Measurements from ENCODE around the gene MAML2. TPM values are rescaled to one million over a fixed set of nuclear protein-coding genes. Genes with fewer than 3 reads are reported as not detected.
A peak's percentile ranks its signal among the peaks of the same experiment; 100 is the strongest.

The MAML2 gene
- total RNA-seq, 3 donors from 2014 or later: 45.6 to 82.8 (median 68.2) TPM

DNA sequence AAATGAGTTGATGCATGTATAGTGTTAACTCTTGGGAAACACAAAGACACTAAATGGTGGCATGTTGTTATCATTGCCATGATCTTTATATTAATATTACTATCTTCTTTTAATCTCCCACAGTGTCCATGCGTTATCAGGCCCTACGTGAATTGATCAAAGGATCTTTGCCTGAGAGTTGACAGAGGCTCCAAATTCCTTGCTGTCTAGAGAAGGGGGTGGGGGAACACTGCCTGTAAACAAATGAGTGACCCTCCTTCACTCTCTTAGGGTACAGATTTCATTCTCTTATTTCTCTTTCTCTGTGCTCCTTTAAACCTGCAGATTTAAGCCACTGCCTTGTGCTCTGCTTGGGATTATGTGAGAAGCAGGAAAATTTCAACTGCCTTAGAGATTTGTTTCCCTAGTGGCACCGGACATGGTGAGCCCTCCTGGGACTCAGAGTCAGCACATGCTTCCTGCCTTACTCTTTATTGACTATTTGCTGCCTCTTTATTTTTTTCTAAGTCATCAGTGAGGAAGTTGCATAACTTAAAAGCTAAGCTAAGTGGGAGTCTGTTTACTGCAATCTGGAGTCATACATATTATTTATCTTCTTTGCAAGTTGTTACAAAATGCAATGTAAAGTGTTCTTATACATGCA is 122.9 kb downstream of the MAML2 start:
- intact Hi-C loops (cut with DNase I; ENCODE audit: low total_unique reads): no loop called here
- no peak for DNase-seq (ENCODE audit: low spot score in 2 of 2)
- peak overlapping the region; percentile 56 to 57 for H3K27ac ChIP-seq

DNA sequence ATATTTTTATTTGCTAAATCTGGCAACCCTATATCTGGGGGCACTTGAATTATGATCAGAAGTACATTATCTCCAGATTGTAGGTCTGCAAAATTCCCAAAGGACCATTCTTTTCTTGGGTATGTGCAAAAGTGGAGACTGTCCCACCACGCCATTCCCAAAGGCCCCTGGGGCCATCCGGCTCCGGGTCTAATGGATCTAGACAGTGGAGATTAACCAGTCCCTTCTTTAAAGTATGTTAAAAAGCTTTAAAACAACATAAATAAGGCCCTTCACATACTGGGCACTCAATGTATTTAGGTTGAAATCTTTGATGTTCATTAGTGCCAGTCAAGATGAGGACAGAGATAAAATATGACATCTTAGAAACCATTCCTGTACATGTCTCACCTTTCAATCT is 124.1 kb downstream of the MAML2 start:
- H3K27ac ChIP-seq: peak overlapping the region in 1 of 2 donors; percentile 57
- H3K4me3 ChIP-seq: no peak overlapping the region
- H3K27me3 ChIP-seq: no peaks in the 10 kb centered on the region
- intact Hi-C loops (cut with DNase I; ENCODE audit: low total_unique reads): no loop called here
- TF ChIP-seq POLR2A (IDR thresholded peaks at IDR 0.05) (no peak), POLR2AphosphoS5 (IDR thresholded peaks at IDR 0.05) (no peak)
- TF ChIP-seq, protein P1, sequence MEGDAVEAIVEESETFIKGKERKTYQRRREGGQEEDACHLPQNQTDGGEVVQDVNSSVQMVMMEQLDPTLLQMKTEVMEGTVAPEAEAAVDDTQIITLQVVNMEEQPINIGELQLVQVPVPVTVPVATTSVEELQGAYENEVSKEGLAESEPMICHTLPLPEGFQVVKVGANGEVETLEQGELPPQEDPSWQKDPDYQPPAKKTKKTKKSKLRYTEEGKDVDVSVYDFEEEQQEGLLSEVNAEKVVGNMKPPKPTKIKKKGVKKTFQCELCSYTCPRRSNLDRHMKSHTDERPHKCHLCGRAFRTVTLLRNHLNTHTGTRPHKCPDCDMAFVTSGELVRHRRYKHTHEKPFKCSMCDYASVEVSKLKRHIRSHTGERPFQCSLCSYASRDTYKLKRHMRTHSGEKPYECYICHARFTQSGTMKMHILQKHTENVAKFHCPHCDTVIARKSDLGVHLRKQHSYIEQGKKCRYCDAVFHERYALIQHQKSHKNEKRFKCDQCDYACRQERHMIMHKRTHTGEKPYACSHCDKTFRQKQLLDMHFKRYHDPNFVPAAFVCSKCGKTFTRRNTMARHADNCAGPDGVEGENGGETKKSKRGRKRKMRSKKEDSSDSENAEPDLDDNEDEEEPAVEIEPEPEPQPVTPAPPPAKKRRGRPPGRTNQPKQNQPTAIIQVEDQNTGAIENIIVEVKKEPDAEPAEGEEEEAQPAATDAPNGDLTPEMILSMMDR (IDR thresholded peaks at IDR 0.05): no peak
- no peak for DNase-seq (ENCODE audit: low spot score in 2 of 2)
- H3K36me3 ChIP-seq: no peaks in the 10 kb centered on the region
- H3K4me1 ChIP-seq: peaks cover 11 to 28% of the 10 kb centered on the region in 2 donors
- no peaks in the 10 kb centered on the region for H3K9me3 ChIP-seq

More for the DNA sequence above, 122.9 kb downstream of the MAML2 start:
- Histone ChIP-seq H3K36me3 (no peaks in the 10 kb centered on the region), H3K4me1 (peaks cover 5 to 18% of the 10 kb centered on the region in 2 donors), H3K27me3 (no peaks in the 10 kb centered on the region), H3K9me3 (no peaks in the 10 kb centered on the region), H3K4me3 (no peak overlapping the region)
- TF ChIP-seq, protein P1 (IDR thresholded peaks at IDR 0.05): no peak
- TF ChIP-seq POLR2AphosphoS5 (IDR thresholded peaks at IDR 0.05) (no peak), POLR2A (IDR thresholded peaks at IDR 0.05) (no peak)

DNA sequence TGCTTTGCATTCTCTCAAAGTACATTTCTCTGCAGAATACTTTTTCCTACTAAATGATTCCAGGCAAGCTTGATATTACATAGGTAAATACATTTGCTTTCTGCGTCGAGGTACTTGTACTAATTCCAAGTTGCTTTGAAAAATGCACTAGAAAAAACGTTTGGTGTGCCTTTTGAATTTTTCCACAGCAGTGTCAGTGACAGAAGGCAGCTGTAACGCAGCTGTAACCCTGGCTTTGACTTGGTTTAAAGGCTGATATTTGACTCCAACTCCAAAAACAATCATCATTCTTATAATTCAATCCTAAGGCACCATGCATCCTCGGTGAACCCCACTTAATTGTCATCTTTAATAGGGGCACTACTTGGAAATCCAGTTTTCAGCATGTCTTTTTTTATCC is 125.0 kb downstream of the MAML2 start:
- Histone ChIP-seq H3K27me3 (no peaks in the 10 kb centered on the region), H3K36me3 (no peaks in the 10 kb centered on the region), H3K27ac (no peak overlapping the region), H3K9me3 (no peaks in the 10 kb centered on the region), H3K4me1 (peaks cover 11 to 30% of the 10 kb centered on the region in 2 donors), H3K4me3 (no peak overlapping the region)
- TF ChIP-seq POLR2A (IDR thresholded peaks at IDR 0.05) (no peak), POLR2AphosphoS5 (IDR thresholded peaks at IDR 0.05) (no peak)
- TF ChIP-seq, protein P1 (IDR thresholded peaks at IDR 0.05): no peak
- intact Hi-C loops (cut with DNase I; ENCODE audit: low total_unique reads): no loop called here
- DNase-seq (ENCODE audit: low spot score in 2 of 2): no peak

DNA sequence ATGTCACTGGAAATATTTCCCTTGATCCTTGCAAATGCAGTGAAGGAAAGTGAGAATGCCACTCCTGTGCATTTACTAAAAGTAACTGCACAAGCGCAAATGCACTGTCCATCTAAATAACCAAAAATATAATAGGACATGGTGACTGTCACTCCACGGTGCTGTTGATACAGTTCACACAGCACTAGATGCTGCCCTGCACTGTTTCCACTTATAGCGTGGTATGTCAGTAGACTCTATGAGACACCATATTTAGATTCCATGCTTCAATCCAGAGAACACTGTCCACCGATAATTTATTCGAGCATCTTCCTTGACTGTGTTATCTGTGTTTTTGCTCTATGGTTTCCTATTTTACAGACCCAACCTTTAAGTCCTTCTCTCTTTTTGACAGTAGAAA is 125.8 kb downstream of the MAML2 start:
- intact Hi-C loops (cut with DNase I; ENCODE audit: low total_unique reads): no loop called here
- no peaks in the 10 kb centered on the region for H3K9me3 ChIP-seq
- peaks cover 11 to 38% of the 10 kb centered on the region in 2 donors for H3K4me1 ChIP-seq
- H3K27ac ChIP-seq: peak overlapping the region in 1 of 2 donors; percentile 84
- no peak for DNase-seq (ENCODE audit: low spot score in 2 of 2)
- TF ChIP-seq, protein P1 (IDR thresholded peaks at IDR 0.05): no peak
- TF ChIP-seq POLR2A (IDR thresholded peaks at IDR 0.05): no peak
- no peak overlapping the region for H3K4me3 ChIP-seq
- H3K27me3 ChIP-seq: no peaks in the 10 kb centered on the region
- H3K36me3 ChIP-seq: no peaks in the 10 kb centered on the region

DNA sequence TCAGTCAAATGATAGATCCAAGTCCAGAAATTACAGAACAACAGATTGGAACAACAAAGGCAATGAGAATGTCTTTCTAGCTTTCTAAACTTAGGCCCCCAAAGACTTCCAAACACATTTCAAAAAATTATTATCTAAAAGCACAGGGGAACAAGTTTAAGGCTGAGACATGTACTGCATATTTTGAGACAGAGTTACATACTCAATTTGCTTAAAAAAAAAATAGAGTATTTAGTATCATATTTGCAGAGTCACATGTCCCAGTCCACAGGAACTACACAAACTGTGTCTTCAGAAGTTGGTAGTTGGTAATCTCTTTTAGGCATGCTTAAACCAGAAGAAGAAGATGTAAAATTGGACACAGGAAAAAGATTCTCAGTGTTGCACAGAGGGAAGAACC is 127.2 kb downstream of the MAML2 start:
- Histone ChIP-seq H3K4me3 (no peak overlapping the region), H3K27me3 (no peaks in the 10 kb centered on the region), H3K4me1 (peaks cover 11 to 41% of the 10 kb centered on the region in 2 donors), H3K36me3 (no peaks in the 10 kb centered on the region), H3K9me3 (no peaks in the 10 kb centered on the region), H3K27ac (peak overlapping the region; percentile 84 to 86)
- DNase-seq (ENCODE audit: low spot score in 2 of 2): no peak
- intact Hi-C loops (cut with DNase I; ENCODE audit: low total_unique reads): no loop called here
- TF ChIP-seq POLR2AphosphoS5 (IDR thresholded peaks at IDR 0.05) (no peak), POLR2A (IDR thresholded peaks at IDR 0.05) (no peak)
- TF ChIP-seq, protein P1 (IDR thresholded peaks at IDR 0.05): no peak
